Fibroblast of skin of back (primary cell): Measurements from ENCODE around the gene GLUD2. TPM values are rescaled to one million over a fixed set of nuclear protein-coding genes. Genes with fewer than 3 reads are reported as not detected.
"Not testable (repeated sequence)": the region's sequence is repeated elsewhere in the genome, so short reads cannot be mapped to it uniquely, and the experiment has no call there.

Source experiments
- DNase-seq: peaks from one replicate; pipeline ENCODE4 v3.0.0-alpha.2; 2013
- polyA plus RNA-seq, 2 experiments: library from polyadenylated mRNA; unstranded; fragments of 120-200 nt; gene quantifications; one replicate each; pipeline ENCODE4 v1.2.1, GENCODE V29; 2013; ENCODE audit not compliant: insufficient read length in 2 of 2

The GLUD2 gene
- 2.1 TPM for polyA plus RNA-seq (2013, experiment 1 of 2; ENCODE audit: insufficient read length)
- 2.0 TPM for polyA plus RNA-seq (2013, experiment 2 of 2; ENCODE audit: insufficient read length)

GRCh38 chrX:121047441-121048419, at the start of gene GLUD2:
GLUD2 (plus strand) TSS chrX:121047610; CDS start chrX:121047685, 75 bp downstream.
- peak; percentile 13 for DNase-seq

GRCh38 chrX:120999413-120999812, 48.0 kb upstream of the GLUD2 start:
- no peak for DNase-seq

DNA sequence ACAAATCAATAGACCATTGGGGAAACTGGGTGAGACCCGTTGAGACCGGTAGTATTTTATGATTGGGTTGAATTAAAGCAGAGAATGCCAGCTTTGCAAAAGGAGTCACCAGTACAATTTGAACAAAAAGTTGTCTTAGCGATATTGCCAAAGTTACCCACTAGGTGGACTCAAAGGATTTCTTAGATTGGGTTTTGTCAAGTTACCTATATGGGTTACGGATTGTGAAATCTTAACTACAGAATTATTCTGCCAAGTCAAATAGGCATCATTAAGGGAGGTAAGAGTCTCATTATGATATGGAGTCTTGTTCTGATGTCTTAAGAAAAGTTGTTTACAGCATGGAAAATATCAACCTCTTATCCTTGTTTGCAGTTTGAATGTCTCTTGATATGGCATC, 46.8 kb upstream of the GLUD2 start:
- peak; percentile 4 for DNase-seq

DNA sequence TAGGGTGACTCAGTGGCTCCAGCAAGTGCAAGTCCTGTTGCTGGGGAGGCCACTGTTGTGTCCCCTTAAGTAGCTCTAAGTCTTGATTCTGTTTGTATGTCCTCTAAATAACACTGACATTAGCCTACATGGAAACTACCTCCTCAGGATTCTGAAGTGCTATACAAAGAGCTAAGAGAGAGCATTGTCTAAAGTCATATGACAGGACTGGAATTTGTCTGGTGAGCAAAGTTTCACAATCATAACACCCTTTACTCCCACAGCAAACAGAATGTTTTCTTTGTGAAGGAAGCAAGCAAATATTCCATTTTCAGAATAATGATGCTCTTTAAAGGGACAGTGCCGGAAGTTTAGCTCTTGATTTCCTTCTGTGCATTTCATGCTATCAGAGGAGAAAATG, 38.5 kb upstream of the GLUD2 start:
- no peak for DNase-seq

- DNase-seq, result no peak
Observed at GRCh38 chrX:121009764-121010163, 37.6 kb upstream of the GLUD2 start.

GRCh38 chrX:121010218-121010617, 37.2 kb upstream of the GLUD2 start:
- DNase-seq, result no peak

DNA sequence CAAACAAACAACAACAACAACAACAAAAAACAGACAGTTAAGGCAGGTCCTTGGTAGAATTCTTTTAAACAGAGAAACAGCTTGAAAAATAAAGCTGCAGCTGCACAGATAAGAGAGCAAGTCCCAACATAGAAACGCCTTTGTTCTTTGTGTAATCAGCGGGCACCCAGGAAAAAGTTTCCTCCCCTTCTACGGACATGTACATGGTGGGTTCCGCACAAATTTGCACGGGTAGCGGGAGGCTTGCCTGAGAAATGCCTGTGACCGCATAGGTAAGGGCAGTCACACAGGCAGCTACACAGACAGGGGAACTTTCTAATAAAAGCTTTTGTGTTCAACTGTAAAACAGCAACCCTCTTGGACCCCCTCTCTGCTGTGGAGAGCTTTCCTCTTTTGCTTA, 36.2 kb upstream of the GLUD2 start:
- DNase-seq, result no peak

- DNase-seq, result no peak
Observed at GRCh38 chrX:121013897-121014455, 33.4 kb upstream of the GLUD2 start.

- DNase-seq, result no peak
Observed at GRCh38 chrX:121014826-121015225, 32.6 kb upstream of the GLUD2 start.

- DNase-seq, result no peak
Observed at GRCh38 chrX:121028419-121028818, 19.0 kb upstream of the GLUD2 start.

- DNase-seq, result no peak
Observed at GRCh38 chrX:121030083-121030482, 17.3 kb upstream of the GLUD2 start.

GRCh38 chrX:121032531-121032930, 14.9 kb upstream of the GLUD2 start:
- DNase-seq, result no peak

GRCh38 chrX:121036137-121036536, 11.3 kb upstream of the GLUD2 start:
- peak; percentile 6 for DNase-seq

DNA sequence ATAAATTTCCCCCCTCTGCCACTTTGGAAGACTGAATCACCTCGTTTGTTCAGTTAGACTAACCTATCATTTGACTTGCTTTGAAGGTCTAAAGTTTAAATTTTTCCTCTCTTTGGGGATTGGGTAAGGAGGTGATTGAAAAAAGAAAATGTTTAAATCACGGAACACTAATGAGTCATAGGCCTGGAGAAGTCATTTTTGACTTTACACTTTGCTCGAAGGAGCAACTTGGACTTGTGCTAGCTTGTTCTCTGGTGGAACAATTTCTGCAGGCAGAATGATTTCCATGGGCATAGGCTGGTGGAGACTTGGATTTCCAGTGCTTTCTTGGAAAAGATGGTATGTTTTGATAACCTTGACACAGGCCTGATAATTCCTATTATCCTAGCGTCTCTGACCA, 10.5 kb upstream of the GLUD2 start:
- no peak for DNase-seq

DNA sequence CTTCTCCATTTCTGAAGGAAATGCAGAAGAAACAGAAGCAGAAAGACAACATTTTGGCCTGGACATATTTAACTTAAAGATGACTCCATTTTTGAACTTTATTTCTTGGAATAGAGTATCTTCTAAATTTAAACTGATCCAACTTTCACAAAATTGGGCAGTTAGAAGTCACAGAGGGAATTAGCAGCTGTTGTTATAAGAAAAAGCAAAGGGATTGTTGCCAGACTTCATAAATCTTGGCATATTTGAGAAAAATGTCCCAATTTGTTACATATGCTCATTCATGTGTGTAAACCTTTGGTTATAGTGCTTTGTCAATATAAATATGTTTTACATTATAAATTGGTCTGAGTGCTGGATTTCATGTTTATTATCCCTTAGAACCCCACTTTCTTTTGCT, 3.4 kb downstream of the GLUD2 start:
- no peak for DNase-seq

- DNase-seq, result no peak
Observed at GRCh38 chrX:121052122-121052521, 4.7 kb downstream of the GLUD2 start.

- no peak for DNase-seq
Observed at GRCh38 chrX:121062289-121062688, 14.9 kb downstream of the GLUD2 start.

GRCh38 chrX:121064579-121064978, 17.2 kb downstream of the GLUD2 start:
- DNase-seq, result no peak

DNA sequence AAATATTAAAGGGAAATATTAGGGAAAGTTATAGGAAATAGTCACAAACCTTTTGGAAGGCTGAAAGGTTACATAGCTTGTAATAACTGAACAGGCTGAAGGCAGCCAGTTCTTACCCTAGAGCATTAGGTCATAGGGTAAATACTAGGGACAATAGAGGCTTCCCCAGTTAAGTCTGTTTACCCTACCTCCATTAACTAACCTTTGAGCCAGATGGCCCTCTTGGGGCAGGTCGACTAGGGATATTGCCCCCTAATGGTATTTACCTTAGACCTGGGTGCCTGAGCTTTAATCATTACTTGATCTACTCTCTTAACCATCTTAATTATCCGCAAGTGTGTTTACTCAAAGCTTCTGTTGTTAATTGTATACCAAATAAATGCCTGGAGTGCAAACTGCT, 36.8 kb downstream of the GLUD2 start:
- DNase-seq, result not testable (repeated sequence)

DNA sequence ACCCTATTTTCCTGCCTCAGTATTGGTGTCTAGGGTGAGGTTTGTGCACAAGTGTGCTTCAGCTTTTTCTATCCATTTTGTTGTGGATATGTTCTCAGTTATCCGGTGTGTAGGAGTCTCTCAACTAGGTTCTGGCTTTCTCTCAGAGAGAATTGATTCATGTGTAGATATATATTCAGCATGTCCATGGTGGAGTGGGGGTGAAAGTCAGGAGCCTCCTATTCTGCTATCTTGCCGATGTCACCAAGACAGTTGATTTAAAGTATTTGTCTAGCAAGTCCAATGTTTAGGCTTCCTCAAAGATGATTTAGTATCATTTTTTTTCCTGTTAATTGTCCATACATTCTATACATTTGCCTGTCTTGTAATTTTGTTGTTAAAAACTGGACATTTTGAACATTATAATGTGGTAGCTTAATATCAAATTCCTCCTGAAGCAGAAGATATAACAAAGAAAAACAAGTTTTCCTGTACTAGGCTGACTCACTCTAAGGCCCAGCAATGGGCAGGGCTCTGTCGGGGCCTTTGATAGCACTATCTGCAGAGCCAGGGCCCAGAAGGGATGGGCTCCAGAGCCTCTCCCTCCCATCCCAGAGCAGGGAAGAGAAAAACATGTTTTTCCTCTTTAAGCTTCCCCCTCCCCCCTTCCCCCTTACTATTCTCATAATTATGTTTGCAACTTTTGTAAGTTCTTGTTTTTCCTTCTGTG, 37.6 kb downstream of the GLUD2 start:
- DNase-seq, result no peak

DNA sequence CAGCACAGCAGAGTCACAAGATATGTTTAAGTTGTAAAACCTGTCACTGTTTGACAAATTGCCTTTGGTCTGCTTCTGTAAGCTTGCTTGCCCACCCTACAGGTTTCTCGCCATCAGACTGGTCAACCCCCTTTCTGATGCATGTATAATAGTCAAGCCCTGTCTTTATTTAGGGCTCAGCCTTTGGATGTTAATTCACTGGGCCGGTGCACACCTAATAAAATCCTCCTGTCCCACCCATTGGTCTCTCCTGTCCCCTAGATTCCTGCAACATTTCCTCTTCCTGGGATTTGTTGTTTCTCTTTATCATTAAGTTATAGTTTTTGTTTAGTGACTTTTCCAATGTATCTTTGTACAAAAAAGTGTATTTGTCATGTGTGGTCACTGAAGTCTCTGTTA, 38.2 kb downstream of the GLUD2 start:
- no peak for DNase-seq

DNA sequence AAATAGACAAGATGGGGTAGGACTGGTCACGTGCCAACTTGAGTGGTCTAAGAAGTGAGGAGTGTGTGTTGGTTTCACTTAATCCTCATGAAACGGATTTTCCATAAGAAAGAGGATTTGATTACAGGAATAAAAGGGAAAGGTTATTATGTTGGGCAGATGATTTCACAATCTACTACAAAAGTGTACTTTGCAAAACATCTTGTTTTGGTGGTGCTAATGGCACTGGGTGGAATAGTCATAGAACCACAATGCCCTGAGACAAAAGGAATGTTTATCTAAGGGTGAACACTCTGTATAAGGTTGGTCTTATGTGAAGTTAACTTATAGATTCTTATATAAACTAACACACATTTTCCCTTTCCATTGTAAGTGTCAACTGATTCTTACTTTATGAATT, 45.6 kb downstream of the GLUD2 start:
- peak; percentile 0 for DNase-seq
